Skeletal muscle tissue (tissue), 4 donors: ENCODE results near the gene CRYL1. TPM values are rescaled to one million over a fixed set of nuclear protein-coding genes. Genes with fewer than 3 reads are reported as not detected.

Experiments used
- H3K27ac ChIP-seq: one replicate; pipeline ENCODE4 v1.7.0; 2013; ENCODE audit warnings: mild to moderate bottlenecking, low read depth, low read length, inconsistent platforms
- H3K27me3 ChIP-seq, 3 donors: one replicate each; pipeline ENCODE4 v1.7.0; 2013; ENCODE audit warnings: low read length in 3 of 3; ENCODE audit not compliant: control insufficient read depth in 3 of 3, insufficient read depth in 3 of 3
- H3K36me3 ChIP-seq, 3 donors: one replicate each; pipeline ENCODE4 v1.7.0; 2013; ENCODE audit warnings: low read length in 3 of 3; ENCODE audit not compliant: control insufficient read depth in 3 of 3, insufficient read depth in 3 of 3
- H3K4me1 ChIP-seq, 3 donors: one replicate each; pipeline ENCODE4 v1.7.0; 2013; ENCODE audit warnings: low read length in 3 of 3, mild to moderate bottlenecking in 3 of 3; ENCODE audit not compliant: control insufficient read depth in 3 of 3, insufficient read depth in 3 of 3
- H3K4me3 ChIP-seq, 3 donors: one replicate each; pipeline ENCODE4 v1.7.0; 2013; ENCODE audit warnings: low read length in 3 of 3
- H3K9ac ChIP-seq, 3 donors: one replicate each; pipeline ENCODE4 v1.7.0; 2013; ENCODE audit warnings: low read length in 3 of 3, mild to moderate bottlenecking in 3 of 3, moderate library complexity in 2 of 3, low read depth in 1 of 3
- H3K9me3 ChIP-seq, 3 donors: one replicate each; pipeline ENCODE4 v1.7.0; 2013; ENCODE audit warnings: low read length in 3 of 3; ENCODE audit not compliant: control insufficient read depth in 3 of 3
- total RNA-seq: library from RNA; depleted of rRNA; stranded (reverse); fragments of >200 nt; gene quantifications from one replicate; pipeline ENCODE4 v1.2.3, GENCODE V29; 2014
- donor health status: Osteomylitis.

Gene CRYL1
- total RNA-seq, 1 donor from 2014 or later = 29.2 TPM

DNA sequence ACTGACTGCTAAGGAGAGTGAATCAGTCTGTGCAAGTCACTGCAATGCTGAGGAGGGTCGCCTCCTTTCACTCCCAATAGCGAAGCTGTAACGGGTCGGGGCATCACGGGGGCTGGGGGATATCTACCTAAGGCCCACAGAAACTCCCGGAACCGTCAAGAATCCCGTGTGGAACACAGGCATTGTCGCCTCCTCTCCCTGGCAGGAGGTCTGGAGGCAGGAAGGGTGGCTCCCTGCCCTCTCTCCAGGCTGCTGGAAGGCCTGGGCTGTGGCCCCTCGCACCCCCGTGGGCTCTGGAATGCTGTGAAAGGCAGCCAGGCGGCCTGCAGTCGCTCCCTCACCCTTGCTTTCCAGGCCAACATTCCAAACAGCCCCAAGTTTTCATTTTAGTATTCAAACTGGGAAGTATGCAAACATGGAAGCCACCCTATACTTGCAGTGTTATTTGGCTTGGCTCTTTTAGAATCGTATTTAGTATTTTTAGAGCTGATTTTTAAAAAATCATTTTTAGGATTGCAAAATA, 109.4 kb downstream of the CRYL1 start:
- Histone ChIP-seq H3K36me3 (peaks cover 0 to 2% (median 0%) of the 10 kb centered on the region in 3 donors), H3K4me3 (no peak overlapping the region), H3K27ac (no peak overlapping the region), H3K4me1 (peaks cover 0 to 3% (median 0%) of the 10 kb centered on the region in 3 donors), H3K9me3 (no peaks in the 10 kb centered on the region), H3K27me3 (no peaks in the 10 kb centered on the region), H3K9ac (no peak overlapping the region)

DNA sequence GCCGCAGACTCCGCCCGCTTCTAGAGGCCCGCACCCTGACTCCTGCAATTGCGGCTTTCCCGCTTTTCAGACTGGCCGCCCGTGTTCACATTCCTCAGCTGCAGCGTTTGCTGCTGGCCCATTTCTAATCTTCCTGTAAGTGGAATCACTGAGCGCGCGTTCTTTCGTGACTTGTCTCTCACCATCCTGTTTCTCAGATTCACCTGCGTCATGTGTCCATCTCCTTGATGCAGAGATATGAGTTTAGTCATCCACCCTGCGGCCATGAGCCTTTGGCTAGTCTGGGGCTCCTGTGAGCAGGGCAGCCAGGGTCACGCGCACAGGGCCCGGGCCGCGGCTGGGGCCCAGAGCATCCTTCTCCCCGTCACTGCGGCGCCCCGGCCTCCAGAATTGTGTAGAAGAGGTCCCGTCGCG, 110.0 kb downstream of the CRYL1 start:
- H3K9ac ChIP-seq = no peak overlapping the region
- H3K27ac ChIP-seq = no peak overlapping the region
- H3K36me3 ChIP-seq = peaks cover 0 to 2% (median 0%) of the 10 kb centered on the region in 3 donors
- H3K4me1 ChIP-seq = peaks cover 0 to 3% (median 0%) of the 10 kb centered on the region in 3 donors
- H3K4me3 ChIP-seq = no peak overlapping the region
- H3K9me3 ChIP-seq = no peaks in the 10 kb centered on the region
- no peaks in the 10 kb centered on the region for H3K27me3 ChIP-seq

DNA sequence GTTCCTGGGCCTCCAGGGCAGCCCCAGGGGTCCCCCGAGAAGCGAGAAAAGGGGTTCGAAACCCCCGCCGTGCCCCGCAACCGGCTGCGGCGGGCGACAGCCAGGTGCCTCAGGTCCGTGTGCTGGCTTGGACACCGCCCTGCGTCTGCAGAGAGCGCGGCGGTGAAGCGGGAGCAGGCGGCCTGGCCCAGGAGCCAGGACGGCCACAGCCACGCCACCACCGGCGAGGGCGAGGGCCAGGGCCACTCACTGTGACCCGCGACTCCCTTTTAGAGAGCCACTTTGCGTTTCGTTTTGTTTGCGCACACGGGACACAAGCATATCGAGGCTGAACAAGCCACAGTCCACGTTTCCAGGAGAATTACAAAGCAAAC, 110.4 kb downstream of the CRYL1 start:
- Histone ChIP-seq H3K4me3 (no peak overlapping the region), H3K9ac (no peak overlapping the region), H3K36me3 (peaks cover 0 to 2% (median 0%) of the 10 kb centered on the region in 3 donors), H3K4me1 (peaks cover 0 to 1% (median 0%) of the 10 kb centered on the region in 3 donors), H3K9me3 (no peaks in the 10 kb centered on the region), H3K27ac (no peak overlapping the region), H3K27me3 (no peaks in the 10 kb centered on the region)

DNA sequence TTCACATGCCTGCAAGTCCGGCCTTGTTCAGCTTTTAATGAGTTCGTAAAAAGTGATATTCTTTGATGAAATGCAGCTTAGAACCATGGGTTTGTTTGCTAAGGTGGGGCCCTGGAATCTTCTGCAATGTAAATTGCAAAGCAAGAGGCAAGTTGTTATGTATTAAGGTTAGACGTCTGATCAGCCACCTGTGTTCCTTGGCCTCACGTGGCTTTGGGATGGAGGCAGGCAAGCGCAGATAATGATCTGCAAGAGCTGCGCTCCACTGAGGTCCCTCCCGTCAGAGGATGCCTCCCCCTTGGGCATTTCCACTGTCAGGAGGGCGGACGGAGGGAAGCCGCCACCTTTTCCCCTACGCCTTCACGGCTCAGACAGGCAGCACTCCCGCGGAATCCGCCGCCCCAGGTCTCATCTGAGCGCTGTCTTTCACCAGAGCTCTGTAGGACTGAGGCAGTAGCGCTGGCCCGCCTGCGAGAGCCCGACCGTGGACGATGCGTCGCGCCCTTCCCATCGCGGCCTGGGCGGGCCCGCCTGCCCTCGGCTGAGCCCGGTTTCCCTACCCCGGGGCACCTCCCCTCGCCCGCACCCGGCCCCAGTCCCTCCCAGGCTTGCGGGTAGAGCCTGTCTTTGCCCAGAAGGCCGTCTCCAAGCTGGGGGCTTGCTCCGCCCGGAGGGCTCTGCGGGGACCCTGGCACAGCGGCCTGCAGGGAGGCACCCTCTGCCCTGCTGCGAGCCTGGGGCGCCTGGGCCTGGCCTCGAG, 110.9 kb downstream of the CRYL1 start:
- H3K9me3 ChIP-seq = no peaks in the 10 kb centered on the region
- H3K36me3 ChIP-seq = peaks cover 0 to 2% (median 0%) of the 10 kb centered on the region in 3 donors
- no peak overlapping the region for H3K4me3 ChIP-seq

DNA sequence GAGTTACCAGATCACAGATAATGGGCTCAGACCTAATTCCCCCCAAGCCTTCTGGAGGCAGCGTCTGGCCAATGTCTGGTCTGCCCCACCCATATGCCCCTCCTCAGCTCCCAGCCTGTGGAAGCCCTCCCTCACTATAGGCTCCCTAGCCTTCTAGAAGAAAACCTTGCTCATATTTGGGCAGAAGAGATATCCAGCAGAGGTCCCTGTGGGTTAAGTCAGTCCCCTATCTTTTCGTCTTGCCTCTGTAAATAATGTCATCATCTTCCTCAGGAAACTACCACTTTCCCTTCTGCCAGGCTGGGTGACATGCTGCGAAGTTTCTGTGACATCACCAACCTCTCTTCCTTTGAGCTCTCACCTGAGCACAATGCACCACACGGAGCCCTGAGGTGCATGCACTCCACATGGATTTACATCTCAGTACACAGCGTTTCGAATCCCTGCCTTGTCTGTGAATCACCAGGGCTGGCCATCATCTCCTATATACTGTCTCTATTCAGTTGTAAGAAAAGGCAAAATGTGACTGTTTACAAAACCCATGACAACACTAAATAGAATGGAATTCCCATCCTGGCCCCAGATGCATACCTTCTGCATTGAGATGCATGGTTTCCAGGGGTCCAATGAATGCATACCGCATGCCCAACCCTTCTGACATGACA, 112.8 kb downstream of the CRYL1 start:
- no peak overlapping the region for H3K9ac ChIP-seq
- no peak overlapping the region for H3K27ac ChIP-seq
- no peaks in the 10 kb centered on the region for H3K27me3 ChIP-seq
- H3K4me1 ChIP-seq = no peaks in the 10 kb centered on the region
- no peak overlapping the region for H3K4me3 ChIP-seq
- peaks cover 0 to under 1% (median 0%) of the 10 kb centered on the region in 3 donors for H3K36me3 ChIP-seq
- H3K9me3 ChIP-seq = no peaks in the 10 kb centered on the region

More for the DNA sequence above, 110.9 kb downstream of the CRYL1 start:
- no peaks in the 10 kb centered on the region for H3K4me1 ChIP-seq
- no peak overlapping the region for H3K9ac ChIP-seq
- no peak overlapping the region for H3K27ac ChIP-seq
- no peaks in the 10 kb centered on the region for H3K27me3 ChIP-seq

DNA sequence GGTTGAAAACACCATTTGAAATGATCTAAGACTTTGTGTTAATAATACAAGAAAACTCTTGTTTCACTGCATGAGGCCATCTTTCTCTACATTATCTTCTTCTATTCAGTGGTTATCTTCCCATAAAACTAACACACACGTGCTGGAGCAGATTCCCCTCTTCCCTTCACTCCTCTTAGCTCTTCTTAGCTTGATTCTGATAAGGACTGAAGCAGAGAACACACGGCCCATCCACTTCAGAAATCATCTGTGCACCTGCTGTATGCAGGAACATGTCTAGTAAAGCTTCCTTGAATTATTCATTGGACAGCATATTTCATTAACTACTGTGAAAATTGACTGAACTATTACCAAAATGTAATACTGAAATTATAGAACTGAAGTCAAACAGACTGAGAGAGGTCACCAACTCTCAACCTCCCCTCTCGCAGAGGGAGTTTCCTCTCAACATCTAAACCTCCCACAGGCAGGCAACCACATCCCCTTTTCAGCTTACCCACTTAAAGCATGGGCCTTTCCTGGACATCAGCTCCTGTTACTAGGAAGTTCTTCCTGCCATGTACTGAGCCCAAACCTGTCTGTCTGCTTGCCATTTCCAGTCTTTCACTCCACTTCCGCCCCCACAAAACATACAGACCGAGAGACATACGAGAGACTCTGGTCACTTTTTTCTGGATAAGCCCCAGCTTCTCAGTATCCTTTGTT, 113.9 kb downstream of the CRYL1 start:
- Histone ChIP-seq H3K4me1 (no peaks in the 10 kb centered on the region), H3K36me3 (no peaks in the 10 kb centered on the region), H3K9ac (no peak overlapping the region), H3K4me3 (no peak overlapping the region), H3K27me3 (no peaks in the 10 kb centered on the region), H3K9me3 (no peaks in the 10 kb centered on the region), H3K27ac (no peak overlapping the region)

DNA sequence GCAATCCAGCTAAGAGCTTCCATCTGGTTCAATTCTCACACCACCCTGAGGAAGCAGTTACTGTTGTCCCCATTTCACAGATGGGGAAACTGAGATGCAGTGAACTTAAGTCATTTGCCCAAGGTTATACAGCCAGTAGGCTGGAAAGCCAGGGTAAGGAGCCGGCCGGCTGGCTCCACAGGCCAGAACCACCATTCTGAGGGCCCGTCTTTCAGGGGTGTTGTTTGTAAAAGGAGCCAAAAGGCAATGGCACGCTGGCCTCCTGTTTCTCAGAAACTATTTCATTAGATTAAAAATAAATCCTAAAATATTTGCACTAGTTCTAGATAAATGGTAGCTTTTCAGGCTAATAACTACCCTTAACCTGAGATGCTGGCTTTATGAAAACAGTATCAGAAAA, 114.9 kb downstream of the CRYL1 start:
- Histone ChIP-seq H3K36me3 (peaks cover 0 to 3% (median 0%) of the 10 kb centered on the region in 3 donors), H3K4me3 (no peak overlapping the region), H3K9me3 (no peaks in the 10 kb centered on the region), H3K27ac (no peak overlapping the region), H3K9ac (no peak overlapping the region), H3K4me1 (no peaks in the 10 kb centered on the region), H3K27me3 (no peaks in the 10 kb centered on the region)

DNA sequence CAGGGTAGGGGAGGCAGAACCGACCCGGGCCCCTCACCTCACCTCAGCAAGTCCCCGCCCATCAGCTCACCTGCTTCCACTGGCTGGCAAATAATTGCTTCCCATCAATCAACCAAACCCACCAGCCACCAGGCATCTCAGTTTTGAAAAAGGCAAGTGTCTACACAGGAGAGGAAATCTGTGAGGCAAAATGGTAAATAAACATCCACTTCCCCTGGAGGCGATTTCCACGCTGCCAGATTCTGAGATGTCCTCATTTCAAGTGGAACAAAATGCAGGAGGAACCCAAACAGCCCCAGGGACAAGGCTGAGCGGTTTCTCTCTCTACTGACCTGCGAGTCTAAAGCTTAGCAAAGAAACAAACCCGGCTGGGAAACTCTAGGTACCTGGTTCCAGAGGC, 117.5 kb downstream of the CRYL1 start:
- Histone ChIP-seq H3K4me3 (no peak overlapping the region), H3K9ac (no peak overlapping the region), H3K27me3 (no peaks in the 10 kb centered on the region), H3K27ac (no peak overlapping the region), H3K36me3 (peaks cover 0 to 10% (median 7%) of the 10 kb centered on the region in 3 donors), H3K9me3 (no peaks in the 10 kb centered on the region), H3K4me1 (no peaks in the 10 kb centered on the region)

DNA sequence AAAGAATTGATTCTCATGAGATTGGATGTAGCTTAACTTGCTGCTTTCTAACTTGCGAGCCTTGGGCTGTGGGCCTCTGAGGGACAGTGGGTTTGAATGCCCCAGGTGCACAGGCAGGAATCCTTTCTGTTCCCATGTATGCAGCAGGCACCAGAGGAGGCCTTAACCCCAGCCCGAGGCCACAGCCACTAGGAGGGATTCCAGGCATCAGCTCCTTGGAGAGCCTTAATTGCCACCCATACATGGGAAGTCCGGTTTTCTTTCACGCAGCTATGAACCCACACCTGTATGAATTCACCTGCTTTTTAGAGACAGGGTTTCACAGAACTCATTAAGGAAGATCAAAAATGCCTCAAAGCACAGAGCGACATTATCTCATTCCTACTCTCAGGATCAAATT, 117.9 kb downstream of the CRYL1 start:
- no peak overlapping the region for H3K27ac ChIP-seq
- no peaks in the 10 kb centered on the region for H3K9me3 ChIP-seq
- peaks cover 0 to 10% (median 9%) of the 10 kb centered on the region in 3 donors for H3K36me3 ChIP-seq
- no peak overlapping the region for H3K4me3 ChIP-seq
- no peaks in the 10 kb centered on the region for H3K4me1 ChIP-seq
- no peak overlapping the region for H3K9ac ChIP-seq
- H3K27me3 ChIP-seq = no peaks in the 10 kb centered on the region
